ENCODE measurements around the gene SLC35B1. TPM values are rescaled to one million over a fixed set of nuclear protein-coding genes. Genes with fewer than 3 reads are reported as not detected.

Gene SLC35B1
- total RNA-seq, 1 experiment from 2014 or later, result 55.9 TPM

DNA sequence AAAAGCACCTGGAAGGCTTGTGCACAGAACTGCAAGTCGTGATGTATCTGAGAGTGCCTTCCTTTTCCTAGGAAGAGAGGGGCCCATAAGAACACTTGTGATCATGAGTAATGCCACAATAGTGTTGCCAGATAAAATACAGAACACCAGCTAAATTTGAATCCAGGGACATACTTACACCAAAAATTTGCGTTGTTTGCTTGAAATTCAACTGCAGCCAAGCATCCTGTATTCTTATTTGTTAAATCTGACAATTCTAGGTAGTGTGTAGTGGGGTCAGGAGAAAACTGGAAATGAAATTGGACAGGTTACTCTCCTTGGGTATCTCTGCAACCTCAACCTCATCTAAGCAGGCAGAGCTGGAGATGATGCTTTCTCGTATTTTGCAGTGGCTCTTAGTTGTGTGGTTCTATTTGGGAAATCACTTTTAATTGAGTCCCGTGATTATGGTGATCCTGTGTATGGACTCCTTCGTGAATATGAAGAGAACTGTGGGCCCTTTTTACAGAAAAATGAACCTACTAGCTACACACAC is 12.0 kb downstream of the SLC35B1 start (continued):
- TF ChIP-seq ATF2 (CRISPR knock-in tag; IDR thresholded peaks at IDR 0.05; ENCODE audit: borderline replicate concordance, low read depth) (no peak), CBFB (CRISPR knock-in tag; IDR thresholded peaks at IDR 0.05; ENCODE audit: low read depth) (no peak), CREB1 (CRISPR knock-in tag; IDR thresholded peaks at IDR 0.05) (no peak), ZNF138 (CRISPR knock-in tag; conservative IDR thresholded peaks at IDR 0.05) (no peak), MXD4 (CRISPR knock-in tag; IDR thresholded peaks at IDR 0.05; ENCODE audit: borderline replicate concordance) (no peak), AR (CRISPR knock-in tag; IDR thresholded peaks at IDR 0.05) (no peak), SP1 (CRISPR knock-in tag; conservative IDR thresholded peaks at IDR 0.05) (no peak)
- TF ChIP-seq, protein P1, sequence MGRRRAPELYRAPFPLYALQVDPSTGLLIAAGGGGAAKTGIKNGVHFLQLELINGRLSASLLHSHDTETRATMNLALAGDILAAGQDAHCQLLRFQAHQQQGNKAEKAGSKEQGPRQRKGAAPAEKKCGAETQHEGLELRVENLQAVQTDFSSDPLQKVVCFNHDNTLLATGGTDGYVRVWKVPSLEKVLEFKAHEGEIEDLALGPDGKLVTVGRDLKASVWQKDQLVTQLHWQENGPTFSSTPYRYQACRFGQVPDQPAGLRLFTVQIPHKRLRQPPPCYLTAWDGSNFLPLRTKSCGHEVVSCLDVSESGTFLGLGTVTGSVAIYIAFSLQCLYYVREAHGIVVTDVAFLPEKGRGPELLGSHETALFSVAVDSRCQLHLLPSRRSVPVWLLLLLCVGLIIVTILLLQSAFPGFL (CRISPR knock-in tag; IDR thresholded peaks at IDR 0.05; ENCODE audit: borderline replicate concordance), result no peak
- TF ChIP-seq, protein P2, sequence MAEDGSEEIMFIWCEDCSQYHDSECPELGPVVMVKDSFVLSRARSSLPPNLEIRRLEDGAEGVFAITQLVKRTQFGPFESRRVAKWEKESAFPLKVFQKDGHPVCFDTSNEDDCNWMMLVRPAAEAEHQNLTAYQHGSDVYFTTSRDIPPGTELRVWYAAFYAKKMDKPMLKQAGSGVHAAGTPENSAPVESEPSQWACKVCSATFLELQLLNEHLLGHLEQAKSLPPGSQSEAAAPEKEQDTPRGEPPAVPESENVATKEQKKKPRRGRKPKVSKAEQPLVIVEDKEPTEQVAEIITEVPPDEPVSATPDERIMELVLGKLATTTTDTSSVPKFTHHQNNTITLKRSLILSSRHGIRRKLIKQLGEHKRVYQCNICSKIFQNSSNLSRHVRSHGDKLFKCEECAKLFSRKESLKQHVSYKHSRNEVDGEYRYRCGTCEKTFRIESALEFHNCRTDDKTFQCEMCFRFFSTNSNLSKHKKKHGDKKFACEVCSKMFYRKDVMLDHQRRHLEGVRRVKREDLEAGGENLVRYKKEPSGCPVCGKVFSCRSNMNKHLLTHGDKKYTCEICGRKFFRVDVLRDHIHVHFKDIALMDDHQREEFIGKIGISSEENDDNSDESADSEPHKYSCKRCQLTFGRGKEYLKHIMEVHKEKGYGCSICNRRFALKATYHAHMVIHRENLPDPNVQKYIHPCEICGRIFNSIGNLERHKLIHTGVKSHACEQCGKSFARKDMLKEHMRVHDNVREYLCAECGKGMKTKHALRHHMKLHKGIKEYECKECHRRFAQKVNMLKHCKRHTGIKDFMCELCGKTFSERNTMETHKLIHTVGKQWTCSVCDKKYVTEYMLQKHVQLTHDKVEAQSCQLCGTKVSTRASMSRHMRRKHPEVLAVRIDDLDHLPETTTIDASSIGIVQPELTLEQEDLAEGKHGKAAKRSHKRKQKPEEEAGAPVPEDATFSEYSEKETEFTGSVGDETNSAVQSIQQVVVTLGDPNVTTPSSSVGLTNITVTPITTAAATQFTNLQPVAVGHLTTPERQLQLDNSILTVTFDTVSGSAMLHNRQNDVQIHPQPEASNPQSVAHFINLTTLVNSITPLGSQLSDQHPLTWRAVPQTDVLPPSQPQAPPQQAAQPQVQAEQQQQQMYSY (CRISPR knock-in tag; IDR thresholded peaks at IDR 0.05), result no peak

GRCh38 chr17:49694847-49695697 is 12.7 kb downstream of the SLC35B1 start:
- Mint-ChIP-seq H3K9me3 (no peaks in the 10 kb centered on the region), H3K27ac (no peak overlapping the region), H3K4me1 (peaks cover 21% of the 10 kb centered on the region), H3K36me3 (no peaks in the 10 kb centered on the region), H3K4me3 (peak overlapping the region; percentile 46), H3K27me3 (ENCODE audit: low read depth) (no peaks in the 10 kb centered on the region; the same call in 1 of the 2 replicates)
- ATAC-seq, result peak; percentile 62
- ChIA-PET POLR2A (interaction anchor here (0.7 kb wide), 1 partner anchor 898 kb away, joined by 3 read pairs; no protein-coding TSS in a partner anchor), CTCF (interaction anchor here (1.1 to 10.8 kb wide), 7 partner anchors 13 to 139 kb away, joined by 3 to 99 read pairs (median 6); partner anchors contain the start of genes NXPH3 and SLC35B1)
- TF ChIP-seq CTCF (IDR thresholded peaks at IDR 0.05), result peak; percentile 86
- TF ChIP-seq, protein P2 (CRISPR knock-in tag; IDR thresholded peaks at IDR 0.05), result no peak
- TF ChIP-seq HMGA2 (CRISPR knock-in tag; IDR thresholded peaks at IDR 0.05), result no peak
- DNase-seq (ENCODE audit: low spot score), result peak; percentile 70

All from WTC11 (cell line).